ENCODE results near the gene MED29.

The MED29 gene

DNA sequence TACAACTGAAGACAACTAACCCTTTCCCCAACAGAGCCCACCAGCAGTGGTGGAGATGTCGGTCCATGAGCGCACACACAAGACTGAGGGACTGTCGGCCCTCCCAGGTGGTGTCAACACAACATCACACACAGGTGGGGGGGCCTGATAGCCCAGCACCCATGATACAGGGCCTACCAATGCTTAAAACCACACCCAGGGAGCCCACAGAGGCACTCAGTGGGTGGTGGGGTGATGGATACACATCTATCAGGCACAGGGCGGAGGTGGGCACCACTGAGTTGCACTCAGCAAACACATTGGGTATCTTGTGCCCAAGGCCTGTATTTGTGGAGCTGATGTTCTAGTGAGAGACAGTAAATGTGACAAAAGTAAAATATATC lies 8.5 kb downstream of the MED29 start:
- DNase-seq, result no peak

DNA sequence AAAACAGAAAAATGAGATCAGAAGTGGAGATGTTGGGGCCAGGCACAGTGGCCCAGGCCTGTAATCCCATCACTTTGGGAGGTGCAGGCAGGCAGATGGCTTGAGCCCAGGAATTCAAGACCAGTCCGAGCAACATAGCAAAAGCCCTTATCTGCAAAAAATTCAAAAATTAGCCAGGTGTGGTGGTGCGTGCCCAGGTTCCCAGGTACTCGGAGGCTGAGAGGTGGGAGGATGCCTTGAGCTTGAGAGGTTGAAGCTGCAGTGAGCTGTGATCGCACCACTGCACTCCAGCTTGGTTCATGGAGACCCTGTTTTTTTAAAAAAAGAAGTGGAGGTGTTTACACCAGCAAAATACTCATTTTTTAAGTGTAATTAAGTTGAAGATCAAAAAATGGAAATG lies 8.9 kb downstream of the MED29 start:
- DNase-seq, result no peak

DNA sequence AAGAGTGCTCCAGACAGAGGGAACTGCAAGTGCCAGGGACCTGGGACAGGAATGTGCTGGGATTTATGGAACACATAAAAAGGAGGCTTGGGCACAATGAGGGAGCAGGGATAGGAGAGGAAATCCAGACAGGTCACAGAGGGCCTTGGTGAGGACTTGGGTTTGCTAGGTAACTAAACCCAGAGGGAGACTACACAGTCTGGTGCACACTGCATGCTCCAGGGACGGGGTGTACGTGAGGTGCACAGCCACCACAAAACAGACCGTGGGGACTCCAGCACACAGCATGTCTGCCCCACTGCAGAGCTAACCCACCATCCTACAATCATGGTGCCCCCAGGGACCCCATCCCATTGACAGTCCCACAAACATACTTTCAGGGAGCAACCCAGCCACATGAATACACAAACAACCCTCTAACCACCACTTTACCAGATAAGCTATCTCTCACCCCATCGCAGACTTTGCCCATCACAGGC lies 9.9 kb downstream of the MED29 start:
- no peak for DNase-seq

DNA sequence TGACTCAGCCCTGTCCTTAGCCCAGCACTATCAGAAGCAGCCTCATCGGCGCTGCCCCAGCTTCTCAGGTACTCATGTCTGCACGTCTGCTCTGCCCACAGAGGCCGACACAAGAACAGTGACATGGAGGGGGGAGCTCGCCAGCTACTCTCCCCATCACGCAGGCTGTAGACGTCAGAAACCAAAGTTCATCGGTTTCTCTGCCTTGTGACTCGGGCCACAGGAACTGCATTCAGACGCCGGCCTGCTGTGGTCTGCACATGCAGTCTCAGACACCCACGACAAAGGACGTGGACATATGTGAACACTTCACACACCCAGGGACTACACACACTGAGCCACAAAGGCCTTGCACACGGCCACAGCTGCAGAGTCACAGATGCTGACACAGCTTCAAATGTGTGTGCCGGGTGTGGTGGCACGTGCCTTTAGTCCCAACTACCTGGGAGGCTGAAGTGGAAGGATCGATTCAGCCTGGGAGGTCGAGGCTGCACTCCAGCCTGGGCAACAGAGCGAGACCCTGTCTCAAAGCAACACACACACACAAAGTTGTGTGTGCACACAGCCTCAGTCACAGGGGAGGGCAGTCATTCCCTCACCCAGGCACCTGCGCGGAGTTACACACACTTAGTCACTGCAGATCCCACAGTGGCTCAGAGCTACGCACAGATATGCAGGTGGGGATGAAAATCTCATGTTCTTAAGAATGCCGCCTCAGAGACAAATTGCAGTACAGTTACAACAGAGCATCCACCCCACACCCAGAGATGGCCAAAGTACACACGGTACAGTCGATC lies 10.6 kb downstream of the MED29 start:
- peak; percentile 51 for DNase-seq

DNA sequence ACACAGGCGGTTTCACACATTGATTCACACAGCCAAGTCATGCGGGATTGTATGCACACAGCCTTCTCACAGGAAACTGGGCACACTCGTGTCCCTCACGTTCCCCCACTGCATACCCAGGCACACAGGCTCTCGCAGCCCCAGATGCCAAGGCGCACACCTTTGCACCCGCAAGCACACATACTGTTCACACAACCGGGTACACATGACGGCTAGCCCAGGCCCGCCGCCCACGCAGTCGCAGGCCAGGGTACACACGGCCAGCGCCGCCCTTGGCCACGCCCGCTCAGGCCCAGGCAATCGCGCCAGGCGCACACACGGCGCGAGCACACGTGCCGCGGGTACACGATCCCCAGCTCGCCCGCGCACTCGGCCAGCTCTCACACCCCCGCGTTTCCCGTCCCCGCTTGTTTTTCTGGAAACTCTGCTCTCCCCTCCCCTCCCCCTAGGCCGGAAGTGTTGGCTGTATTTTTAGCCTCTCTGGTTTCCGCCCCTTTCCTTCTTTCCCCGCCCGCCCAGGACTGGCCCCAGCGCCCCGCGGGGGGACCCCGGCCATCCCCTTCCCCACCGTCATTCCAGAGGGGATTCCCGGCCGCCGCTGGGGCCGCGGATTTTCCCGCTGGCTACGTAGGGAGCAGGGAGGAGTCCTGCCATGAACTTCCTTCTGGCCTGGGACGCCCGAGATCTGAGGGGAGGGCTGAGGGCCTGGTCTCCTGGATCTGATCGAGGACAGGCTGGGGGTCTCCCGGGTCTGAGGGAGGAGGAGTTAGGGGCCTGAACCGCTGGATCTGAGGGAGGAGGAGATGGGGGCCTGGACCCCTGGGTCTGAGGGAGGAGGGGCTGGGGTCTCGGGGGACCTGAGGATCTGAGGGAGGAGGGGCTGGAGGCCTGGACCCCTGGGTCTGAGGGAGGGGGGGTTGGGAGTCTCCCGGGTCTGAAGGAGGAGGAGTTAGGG lies 11.4 kb downstream of the MED29 start:
- peak; percentile 77 for DNase-seq

DNA sequence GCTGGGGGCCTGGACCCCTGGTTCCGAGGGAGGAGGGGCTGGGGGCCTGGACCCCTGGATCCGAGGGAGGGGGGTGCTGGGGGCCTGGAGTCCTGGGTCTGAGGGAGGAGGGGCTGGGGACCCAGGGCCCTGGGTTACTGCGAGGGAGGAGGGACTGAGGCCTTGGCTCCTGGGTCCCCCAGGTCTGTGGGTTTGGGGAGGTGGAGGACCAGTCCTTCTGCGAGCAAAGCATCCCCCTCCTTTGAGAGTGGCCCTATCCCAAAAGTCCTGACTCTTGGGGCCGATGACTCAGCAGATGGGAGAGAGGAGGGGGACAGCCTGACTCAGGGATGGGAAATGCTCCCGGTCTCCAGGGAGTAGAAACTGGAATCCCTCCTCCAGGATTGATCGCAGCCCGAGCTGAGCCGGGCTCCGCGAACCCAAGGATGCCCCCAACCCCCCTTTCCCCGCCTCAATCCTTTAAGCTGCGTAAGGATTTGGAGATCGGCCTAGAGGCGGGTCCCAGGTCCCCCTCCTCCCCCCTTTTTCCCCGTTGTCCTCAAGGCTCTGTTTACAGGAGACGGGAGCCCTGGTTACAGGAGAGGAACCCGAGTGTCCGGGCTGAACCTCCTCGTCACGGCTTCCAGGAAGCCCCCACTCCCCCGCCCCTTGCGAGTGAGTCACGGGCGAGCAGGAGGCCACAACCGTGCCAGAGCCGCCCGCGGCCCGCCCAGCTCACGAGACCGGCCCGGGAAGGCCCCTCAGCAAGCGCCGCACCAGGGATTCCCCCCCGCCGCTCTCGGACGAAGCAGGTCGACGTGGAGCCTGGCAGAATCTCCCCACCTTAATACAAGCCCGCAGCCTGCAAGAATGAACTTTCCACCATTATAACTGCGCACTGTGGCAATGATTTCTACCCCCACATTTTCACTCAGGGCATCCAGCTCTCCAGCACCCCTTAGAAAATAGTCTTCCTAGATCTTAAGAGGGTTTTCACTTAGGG lies 12.4 kb downstream of the MED29 start:
- DNase-seq, result peak; percentile 97

DNA sequence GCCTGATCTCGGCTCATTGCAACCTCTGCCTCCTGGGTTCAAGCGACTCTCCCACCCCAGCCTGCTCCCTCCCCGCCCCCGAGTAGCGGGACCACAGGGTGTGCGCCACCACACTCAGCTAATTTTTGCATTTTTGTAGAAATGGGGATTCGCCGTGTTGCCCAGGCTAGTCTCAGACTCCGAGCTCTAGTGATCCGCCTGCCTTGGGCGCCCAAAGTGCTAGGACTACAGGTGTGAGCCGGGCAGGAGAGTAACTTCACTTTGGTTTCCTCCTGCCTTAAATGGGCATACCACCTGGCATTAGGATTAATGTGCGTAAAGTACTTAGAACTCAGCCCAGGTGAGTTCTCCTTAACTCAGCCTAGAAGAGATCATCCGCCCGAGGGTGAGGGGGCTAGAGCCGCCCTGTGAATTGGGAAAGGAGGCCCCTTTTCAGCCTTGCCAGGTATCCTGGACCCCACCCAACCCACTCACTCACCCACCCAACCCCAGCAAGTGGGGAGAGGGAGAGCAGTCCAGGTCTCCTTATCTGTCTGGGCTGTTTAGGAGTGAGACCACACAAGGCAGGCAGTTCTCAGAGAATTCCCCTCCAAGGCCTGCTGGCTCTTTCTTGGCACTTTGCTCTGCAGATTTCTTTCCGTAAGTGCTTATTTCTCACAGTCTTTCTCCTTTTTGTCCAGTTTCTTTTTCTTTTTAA lies 14.2 kb downstream of the MED29 start:
- DNase-seq, result no peak

DNA sequence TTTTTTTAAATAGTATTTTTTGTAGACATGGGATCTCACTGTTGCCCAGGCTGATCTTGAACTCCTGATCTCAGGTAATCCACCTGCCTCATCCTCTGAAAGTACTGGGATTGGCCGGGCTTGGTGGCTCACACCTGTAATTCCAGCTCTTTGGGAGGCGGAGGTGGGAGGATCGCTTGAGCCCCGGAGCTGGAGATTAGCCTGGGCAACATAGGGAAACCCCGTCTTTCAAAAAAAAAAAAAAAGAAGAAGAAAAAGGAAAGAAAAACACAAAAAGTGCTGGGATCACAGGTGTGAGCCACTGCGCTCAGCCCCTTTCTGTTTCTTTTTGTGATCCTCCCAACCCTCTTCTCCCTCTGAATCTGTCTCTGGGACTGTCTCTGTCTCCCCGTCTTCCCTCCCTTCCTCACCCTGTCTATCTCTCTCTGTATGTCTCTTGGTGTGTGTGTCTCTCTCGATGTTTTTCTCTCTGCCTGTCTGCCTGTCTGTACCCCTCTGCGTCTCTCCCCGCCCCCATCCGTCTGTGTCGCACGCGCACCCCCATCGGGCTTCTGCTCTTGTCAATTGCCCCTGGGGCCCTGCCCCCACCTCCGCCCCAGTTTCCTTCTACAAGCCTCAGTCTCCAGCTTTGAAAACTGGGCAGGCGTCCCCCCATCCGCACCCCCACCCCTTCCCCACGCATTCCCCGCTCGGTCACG lies 14.9 kb downstream of the MED29 start:
- no peak for DNase-seq

DNA sequence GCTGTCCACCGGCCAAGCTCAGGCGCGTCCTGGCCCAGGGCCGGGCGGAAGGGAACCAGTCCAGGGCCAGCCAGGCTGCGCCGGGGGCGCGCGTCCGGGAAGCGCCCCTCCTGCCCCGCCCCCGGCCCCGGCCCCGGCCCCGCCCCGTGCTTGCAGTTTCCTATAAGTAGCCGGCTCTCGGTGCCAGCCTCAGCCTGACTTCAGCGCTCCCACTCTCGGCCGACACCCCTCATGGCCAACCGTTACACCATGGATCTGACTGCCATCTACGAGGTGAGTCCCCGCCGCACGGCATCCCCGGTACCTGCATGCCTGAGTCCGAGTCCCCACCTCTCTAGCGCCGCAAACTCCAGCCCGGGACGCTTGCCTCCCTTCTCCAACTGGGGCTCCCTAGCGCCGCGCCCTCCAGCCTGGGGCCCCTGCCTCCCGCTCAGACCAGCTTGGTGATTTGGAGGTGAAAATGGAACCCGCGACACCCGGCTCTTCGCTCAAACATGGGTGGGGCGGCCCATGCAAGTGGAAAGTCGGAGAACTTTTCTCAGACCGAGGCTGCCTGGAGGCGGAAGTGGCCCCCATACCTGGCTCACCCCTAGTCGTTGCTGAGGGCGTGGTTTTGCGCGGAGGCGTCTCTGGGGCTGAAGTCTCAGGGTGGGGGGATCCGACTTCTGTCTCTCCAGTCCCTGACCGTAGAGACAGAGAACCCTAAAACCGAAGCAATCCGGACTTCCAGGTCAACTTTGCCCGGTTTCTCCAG lies 15.7 kb downstream of the MED29 start, which contains the start of gene ZFP36:
Gene ZFP36, plus strand, starts transcription at position 192 of the 754 bp plus-strand sequence. Its CDS starts 58 bp downstream, at position 250.
- peak; percentile 48 for DNase-seq

DNA sequence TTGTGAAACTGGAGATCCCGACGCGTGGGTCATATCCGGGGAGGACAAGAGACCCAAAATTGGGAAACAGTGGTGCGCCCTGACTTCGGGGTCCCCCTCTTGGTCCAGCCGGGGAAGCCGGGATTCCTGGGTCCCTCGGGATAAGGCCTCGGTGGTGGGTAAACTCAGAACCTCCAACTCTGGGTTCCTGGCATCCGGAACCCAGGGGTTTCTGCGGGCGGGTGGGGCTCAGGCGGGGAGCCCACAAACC lies 16.2 kb downstream of the MED29 start:
- DNase-seq, result no peak

DNA sequence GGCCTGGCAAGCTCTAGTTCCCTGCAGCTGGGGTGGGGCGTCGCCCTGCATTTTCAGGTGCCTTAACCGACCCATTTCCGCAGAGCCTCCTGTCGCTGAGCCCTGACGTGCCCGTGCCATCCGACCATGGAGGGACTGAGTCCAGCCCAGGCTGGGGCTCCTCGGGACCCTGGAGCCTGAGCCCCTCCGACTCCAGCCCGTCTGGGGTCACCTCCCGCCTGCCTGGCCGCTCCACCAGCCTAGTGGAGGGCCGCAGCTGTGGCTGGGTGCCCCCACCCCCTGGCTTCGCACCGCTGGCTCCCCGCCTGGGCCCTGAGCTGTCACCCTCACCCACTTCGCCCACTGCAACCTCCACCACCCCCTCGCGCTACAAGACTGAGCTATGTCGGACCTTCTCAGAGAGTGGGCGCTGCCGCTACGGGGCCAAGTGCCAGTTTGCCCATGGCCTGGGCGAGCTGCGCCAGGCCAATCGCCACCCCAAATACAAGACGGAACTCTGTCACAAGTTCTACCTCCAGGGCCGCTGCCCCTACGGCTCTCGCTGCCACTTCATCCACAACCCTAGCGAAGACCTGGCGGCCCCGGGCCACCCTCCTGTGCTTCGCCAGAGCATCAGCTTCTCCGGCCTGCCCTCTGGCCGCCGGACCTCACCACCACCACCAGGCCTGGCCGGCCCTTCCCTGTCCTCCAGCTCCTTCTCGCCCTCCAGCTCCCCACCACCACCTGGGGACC lies 16.6 kb downstream of the MED29 start:
- DNase-seq, result no peak

DNA sequence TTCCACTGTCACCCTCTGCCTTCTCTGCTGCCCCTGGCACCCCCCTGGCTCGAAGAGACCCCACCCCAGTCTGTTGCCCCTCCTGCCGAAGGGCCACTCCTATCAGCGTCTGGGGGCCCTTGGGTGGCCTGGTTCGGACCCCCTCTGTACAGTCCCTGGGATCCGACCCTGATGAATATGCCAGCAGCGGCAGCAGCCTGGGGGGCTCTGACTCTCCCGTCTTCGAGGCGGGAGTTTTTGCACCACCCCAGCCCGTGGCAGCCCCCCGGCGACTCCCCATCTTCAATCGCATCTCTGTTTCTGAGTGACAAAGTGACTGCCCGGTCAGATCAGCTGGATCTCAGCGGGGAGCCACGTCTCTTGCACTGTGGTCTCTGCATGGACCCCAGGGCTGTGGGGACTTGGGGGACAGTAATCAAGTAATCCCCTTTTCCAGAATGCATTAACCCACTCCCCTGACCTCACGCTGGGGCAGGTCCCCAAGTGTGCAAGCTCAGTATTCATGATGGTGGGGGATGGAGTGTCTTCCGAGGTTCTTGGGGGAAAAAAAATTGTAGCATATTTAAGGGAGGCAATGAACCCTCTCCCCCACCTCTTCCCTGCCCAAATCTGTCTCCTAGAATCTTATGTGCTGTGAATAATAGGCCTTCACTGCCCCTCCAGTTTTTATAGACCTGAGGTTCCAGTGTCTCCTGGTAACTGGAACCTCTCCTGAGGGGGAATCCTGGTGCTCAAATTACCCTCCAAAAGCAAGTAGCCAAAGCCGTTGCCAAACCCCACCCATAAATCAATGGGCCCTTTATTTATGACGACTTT lies 17.4 kb downstream of the MED29 start:
- DNase-seq, result no peak

DNA sequence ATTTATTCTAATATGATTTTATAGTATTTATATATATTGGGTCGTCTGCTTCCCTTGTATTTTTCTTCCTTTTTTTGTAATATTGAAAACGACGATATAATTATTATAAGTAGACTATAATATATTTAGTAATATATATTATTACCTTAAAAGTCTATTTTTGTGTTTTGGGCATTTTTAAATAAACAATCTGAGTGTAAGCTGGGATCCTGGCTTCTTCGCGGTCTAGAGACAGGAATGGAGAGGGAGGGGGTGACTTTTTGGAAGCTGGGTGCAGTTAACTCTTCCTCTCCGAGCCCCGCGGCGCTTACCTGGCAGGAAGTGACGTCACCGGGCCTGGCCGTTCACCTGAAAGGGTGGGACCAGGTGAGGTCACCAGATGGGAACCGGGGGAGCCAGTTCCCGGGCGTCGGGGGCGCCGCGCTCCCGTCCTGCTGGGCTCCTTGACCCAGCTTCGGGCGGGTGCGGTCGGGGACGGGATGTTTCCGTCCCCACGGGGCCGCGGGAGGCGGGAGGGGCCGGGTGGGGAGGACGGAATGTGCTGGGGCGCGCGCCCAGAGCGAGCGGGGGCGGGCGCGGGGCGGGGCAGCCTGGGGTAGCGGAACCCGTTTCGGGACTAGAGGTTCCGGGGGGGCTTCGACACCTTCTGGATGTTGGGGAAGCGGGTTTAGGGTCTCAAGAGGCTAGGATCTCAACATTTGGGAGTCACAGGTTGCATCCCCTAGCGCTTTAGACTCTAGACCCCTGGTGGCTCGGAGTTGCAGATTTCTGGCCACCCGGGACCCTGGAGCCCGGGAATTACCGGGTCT lies 18.2 kb downstream of the MED29 start:
- DNase-seq, result peak; percentile 53

DNA sequence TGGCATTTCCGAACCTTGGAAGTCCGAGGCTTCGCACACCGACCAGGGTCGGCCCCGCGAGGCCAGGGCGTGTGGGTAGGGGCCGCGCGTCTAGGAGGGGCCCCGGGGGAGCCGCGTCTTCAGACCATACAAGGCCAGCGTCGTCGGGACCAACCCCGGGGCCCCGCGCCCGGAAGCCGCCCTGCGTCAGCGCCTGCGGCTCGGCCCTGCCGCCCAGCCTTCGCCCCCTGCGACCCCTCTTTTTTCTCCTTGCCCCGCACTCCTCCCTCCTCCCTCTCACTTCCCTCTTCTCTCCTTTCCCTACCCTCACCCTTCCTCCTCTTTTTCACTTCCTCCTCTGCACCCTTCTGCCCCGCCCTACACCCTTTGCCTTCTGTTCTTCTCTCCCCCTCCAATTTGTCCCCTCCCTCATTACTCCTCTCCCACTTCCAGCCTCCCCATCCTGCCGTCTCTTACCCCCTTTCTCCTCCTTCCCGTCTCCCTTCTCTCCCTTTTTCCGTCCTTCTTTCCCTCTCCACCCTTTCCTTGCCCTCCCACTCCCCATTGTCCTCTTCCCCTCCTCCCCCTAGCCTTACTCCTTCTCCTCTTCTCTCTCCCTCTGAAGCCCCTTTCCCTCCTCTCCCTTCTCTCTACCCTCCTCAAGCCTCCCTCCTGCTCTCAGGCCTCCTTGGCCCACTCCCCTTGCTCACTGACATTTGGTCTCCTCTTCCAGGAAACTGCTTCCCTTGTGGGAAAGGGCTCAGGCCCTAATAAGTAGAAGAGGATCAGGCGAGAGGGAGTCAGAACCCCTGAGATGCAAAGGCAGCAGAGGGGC lies 19.0 kb downstream of the MED29 start:
- no peak for DNase-seq

DNA sequence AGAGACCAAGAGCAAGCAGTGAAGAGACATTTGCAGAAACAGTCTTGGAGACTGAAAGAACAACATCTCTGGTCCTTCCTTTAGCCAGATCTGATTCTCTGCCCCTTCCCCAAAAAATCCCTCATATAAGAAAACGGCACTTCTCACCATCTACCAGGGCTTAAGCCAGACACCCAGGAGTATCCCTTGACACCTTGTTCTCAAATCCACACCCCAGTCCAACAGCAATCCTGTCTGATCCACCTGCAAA lies 19.6 kb downstream of the MED29 start:
- DNase-seq, result no peak

DNA sequence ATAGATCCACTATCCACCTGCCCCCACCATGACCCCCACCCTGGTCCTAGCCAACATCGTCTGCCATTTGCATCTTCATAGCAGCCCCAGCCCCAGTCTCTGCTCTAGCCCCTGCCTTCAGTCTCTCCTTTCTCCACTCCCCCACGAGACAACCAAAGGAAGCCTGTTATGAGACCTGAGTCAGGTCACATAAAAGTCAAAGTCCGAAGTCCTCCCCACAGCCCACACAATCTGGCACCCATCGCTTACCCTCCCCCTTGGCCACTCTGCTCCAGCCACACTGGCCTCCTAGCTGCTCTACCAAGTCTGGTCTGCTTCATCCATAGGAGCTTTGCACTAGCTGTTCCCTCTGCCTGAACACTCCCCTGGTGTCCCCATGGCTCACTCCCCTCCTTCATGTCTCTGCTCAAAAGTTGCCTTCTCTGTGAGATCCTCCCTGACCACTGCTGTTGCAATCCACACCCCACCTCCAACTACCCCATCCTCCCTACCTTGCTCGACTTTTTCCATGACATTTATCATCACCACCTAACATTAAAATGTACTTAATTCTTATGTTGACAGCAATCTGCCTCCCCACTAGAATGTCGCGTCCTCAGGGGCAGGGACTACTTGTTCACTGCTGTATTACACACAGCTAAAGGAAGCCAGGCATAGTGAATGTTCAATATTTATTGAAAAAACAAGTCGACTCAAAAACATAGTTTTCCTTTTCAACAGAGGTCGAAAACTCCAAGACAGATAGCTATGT lies 20.1 kb downstream of the MED29 start:
- no peak for DNase-seq

DNA sequence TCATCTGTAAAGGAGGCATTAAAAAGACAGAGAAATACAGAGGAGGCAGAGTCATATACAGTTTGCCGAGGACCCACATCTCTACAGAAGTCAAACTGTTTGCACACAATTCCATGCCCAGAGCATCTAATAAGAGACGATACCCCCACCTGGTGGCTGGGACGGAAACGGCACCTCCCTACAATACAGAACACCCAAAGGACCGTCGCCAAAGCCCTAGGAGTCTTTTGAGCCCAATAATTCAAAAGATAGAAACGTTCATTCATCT lies 20.6 kb downstream of the MED29 start:
- DNase-seq, result peak; percentile 66
